Neutrophil (primary cell): ENCODE data around the gene RGSL1.

ENCODE experiments used
- H3K27ac ChIP-seq: fragments of 200-600 bp; sonication (generic); 2 replicates; pipeline ENCODE4 v1.5.1; 2016; ENCODE audit warnings: mild to moderate bottlenecking, moderate library complexity
- H3K27me3 ChIP-seq: fragments of 200-600 bp; sonication (generic); 2 replicates; pipeline ENCODE4 v1.6.0; 2016; ENCODE audit warnings: mild to moderate bottlenecking
- H3K36me3 ChIP-seq: fragments of 200-600 bp; sonication (generic); 2 replicates; pipeline ENCODE4 v1.5.1; 2017
- H3K4me1 ChIP-seq, 2 experiments: fragments of 200-600 bp in 1 of 2; sonication (generic) in 1 of 2; 1 replicate in 1 of 2; 2 replicates in 1 of 2; pipeline versions ENCODE4 v1.5.1 to v1.6.1; 2013 to 2016; ENCODE audit warnings: low read depth in 1 of 2, low read length in 1 of 2, mild to moderate bottlenecking in 1 of 2, moderate library complexity in 1 of 2; ENCODE audit not compliant: control insufficient read depth in 1 of 2, insufficient read depth in 1 of 2
- H3K4me3 ChIP-seq, 2 experiments: fragments of 200-600 bp in 1 of 2; sonication (generic) in 1 of 2; 1 replicate in 1 of 2; 2 replicates in 1 of 2; pipeline ENCODE4 v1.5.1; 2013 to 2016; ENCODE audit warnings: low read depth in 1 of 2, low read length in 1 of 2, mild to moderate bottlenecking in 1 of 2, moderate library complexity in 1 of 2
- H3K9me3 ChIP-seq: fragments of 200-600 bp; sonication (generic); 2 replicates; pipeline ENCODE4 v1.5.1; 2016
- CTCF ChIP-seq: fragments of 200-600 bp; sonication (generic); IDR thresholded peaks from 2 replicates; pipeline ENCODE4 v1.5.1; 2016; ENCODE audit warnings: antibody characterized with exemption

Gene RGSL1

GRCh38 chr1:182569939-182570610, 120.1 kb downstream of the RGSL1 start:
- Histone ChIP-seq H3K4me1 (no peaks in the 10 kb centered on the region), H3K9me3 (no peaks in the 10 kb centered on the region), H3K4me3 (no peak overlapping the region), H3K27ac (no peak overlapping the region), H3K36me3 (peaks cover 28% of the 10 kb centered on the region), H3K27me3 (no peaks in the 10 kb centered on the region)
- no peak for TF ChIP-seq CTCF

GRCh38 chr1:182570611-182570970, 120.6 kb downstream of the RGSL1 start:
- no peak overlapping the region for H3K27ac ChIP-seq
- no peaks in the 10 kb centered on the region for H3K4me1 ChIP-seq
- H3K36me3 ChIP-seq = peaks cover 33% of the 10 kb centered on the region
- TF ChIP-seq CTCF = no peak
- no peaks in the 10 kb centered on the region for H3K27me3 ChIP-seq
- peaks cover 3% of the 10 kb centered on the region for H3K9me3 ChIP-seq
- no peak overlapping the region for H3K4me3 ChIP-seq

- H3K4me3 ChIP-seq = no peak overlapping the region
- peaks cover 57% of the 10 kb centered on the region for H3K36me3 ChIP-seq
- TF ChIP-seq CTCF = no peak
These were observed 124.2 kb downstream of the RGSL1 start for GRCh38 chr1:182574156-182574555.

GRCh38 chr1:182575540-182576149, 125.7 kb downstream of the RGSL1 start:
- no peak overlapping the region for H3K4me3 ChIP-seq
- no peaks in the 10 kb centered on the region for H3K4me1 ChIP-seq
- H3K27ac ChIP-seq = no peak overlapping the region
- no peak for TF ChIP-seq CTCF
- H3K9me3 ChIP-seq = peaks cover 3% of the 10 kb centered on the region
- no peaks in the 10 kb centered on the region for H3K27me3 ChIP-seq
- peaks cover 72% of the 10 kb centered on the region for H3K36me3 ChIP-seq

More at GRCh38 chr1:182574156-182574555, 124.2 kb downstream of the RGSL1 start:
- Histone ChIP-seq H3K9me3 (peaks cover 3% of the 10 kb centered on the region), H3K27ac (no peak overlapping the region), H3K27me3 (no peaks in the 10 kb centered on the region), H3K4me1 (no peaks in the 10 kb centered on the region)

GRCh38 chr1:182580736-182581135, 130.8 kb downstream of the RGSL1 start:
- no peaks in the 10 kb centered on the region for H3K9me3 ChIP-seq
- H3K36me3 ChIP-seq = peaks cover 79% of the 10 kb centered on the region
- no peak overlapping the region for H3K27ac ChIP-seq
- H3K27me3 ChIP-seq = no peaks in the 10 kb centered on the region
- peaks cover 15 to 18% of the 10 kb centered on the region in 2 experiments for H3K4me1 ChIP-seq
- TF ChIP-seq CTCF = no peak
- no peak overlapping the region for H3K4me3 ChIP-seq
